ENCODE results near the gene FAM72A.
"Not testable (repeated sequence)": the region's sequence is repeated elsewhere in the genome, so short reads cannot be mapped to it uniquely, and the experiment has no call there.

FAM72A gene

GRCh38 chr1:206167350-206168029 lies 35.1 kb downstream of the FAM72A start:
- not testable (repeated sequence) for DNase-seq

- DNase-seq, result no peak
Measured at GRCh38 chr1:206145771-206146290, 56.8 kb downstream of the FAM72A start.

- DNase-seq, result no peak
Measured at GRCh38 chr1:206144605-206145004, 58.0 kb downstream of the FAM72A start.

GRCh38 chr1:206143537-206144172 lies 59.0 kb downstream of the FAM72A start:
- no peak for DNase-seq

- DNase-seq, result no peak
Measured at GRCh38 chr1:206142770-206143169, 59.9 kb downstream of the FAM72A start.

GRCh38 chr1:206142011-206142410 lies 60.6 kb downstream of the FAM72A start:
- no peak for DNase-seq

- no peak for DNase-seq
Measured at GRCh38 chr1:206136241-206136640, 66.4 kb downstream of the FAM72A start.

Data from CD4-positive, alpha-beta T cell treated with Interleukin-17A for 4 hours (primary cell).